ENCODE measurements around the gene RHOBTB3.

RHOBTB3 gene

GRCh38 chr5:95843733-95844223, 112.6 kb downstream of the RHOBTB3 start:
- DNase-seq, result no peak

GRCh38 chr5:95845391-95845790, 114.3 kb downstream of the RHOBTB3 start:
- no peak for DNase-seq

Measured in GOT3 (cell line).